ENCODE measurements around the gene CHAF1A.

DNA sequence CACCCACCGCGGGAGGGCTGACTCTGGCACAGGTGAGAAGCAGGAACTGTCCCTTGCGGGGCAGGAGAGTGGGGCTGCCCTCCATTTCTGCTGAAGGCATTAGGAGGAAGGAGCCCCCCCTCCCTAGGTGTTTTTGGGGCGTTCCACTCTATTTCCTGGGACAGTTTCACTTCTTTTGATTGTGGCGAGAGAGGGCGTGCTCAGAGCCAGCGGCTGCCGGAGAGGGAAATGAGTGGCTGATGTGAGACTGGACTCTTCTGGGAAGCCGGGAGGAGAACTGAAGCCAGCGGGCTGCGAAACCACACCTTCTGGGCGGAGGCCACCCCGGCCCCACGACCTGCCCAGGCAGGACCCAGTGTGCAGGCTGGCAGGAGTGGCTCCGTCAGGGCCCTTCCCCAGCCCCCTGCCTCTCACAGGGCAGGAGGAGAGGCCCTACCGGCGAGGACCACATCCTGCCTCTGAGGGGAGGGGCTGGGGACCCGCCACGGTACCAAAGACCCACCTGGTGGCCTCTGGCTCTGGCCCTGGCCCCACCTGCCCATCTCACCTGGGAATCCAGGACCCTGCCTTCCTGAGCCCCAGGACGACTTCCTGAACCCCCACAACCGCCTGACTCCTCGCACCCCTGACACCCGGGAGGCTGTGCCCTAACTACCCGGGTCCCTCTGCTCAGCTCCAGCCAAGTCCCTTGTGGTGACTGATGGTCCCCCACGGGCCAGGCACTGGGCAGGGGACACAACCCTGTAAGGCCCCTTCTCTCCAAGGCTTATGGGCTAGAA lies 33.1 kb upstream of the CHAF1A start:
- TF ChIP-seq, protein P1, sequence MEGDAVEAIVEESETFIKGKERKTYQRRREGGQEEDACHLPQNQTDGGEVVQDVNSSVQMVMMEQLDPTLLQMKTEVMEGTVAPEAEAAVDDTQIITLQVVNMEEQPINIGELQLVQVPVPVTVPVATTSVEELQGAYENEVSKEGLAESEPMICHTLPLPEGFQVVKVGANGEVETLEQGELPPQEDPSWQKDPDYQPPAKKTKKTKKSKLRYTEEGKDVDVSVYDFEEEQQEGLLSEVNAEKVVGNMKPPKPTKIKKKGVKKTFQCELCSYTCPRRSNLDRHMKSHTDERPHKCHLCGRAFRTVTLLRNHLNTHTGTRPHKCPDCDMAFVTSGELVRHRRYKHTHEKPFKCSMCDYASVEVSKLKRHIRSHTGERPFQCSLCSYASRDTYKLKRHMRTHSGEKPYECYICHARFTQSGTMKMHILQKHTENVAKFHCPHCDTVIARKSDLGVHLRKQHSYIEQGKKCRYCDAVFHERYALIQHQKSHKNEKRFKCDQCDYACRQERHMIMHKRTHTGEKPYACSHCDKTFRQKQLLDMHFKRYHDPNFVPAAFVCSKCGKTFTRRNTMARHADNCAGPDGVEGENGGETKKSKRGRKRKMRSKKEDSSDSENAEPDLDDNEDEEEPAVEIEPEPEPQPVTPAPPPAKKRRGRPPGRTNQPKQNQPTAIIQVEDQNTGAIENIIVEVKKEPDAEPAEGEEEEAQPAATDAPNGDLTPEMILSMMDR (conservative IDR thresholded peaks at IDR 0.05 in 1 of 2, IDR thresholded peaks at IDR 0.05 in 1 of 2; ENCODE audit: low read depth in 1 of 2, low read length in 2 of 2): no peak
- no peak for TF ChIP-seq EZH2 (IDR thresholded peaks at IDR 0.05; ENCODE audit: low read length, missing control alignments)
